Suprapubic skin (tissue), 4 donors: ENCODE measurements around the gene ABCA6.

Source experiments
- EP300 ChIP-seq: sonication (generic); formaldehyde crosslinking; IDR thresholded peaks from one replicate; pipeline ENCODE4 v1.6.1; 2017; ENCODE audit warnings: antibody characterized with exemption
- POLR2A ChIP-seq, 2 donors: fragments of 450-650 bp; IDR thresholded peaks; one replicate each; pipeline ENCODE4 v1.6.1; 2017; ENCODE audit warnings: antibody characterized with exemption in 2 of 2, mild to moderate bottlenecking in 2 of 2, moderate library complexity in 2 of 2
- POLR2AphosphoS5 ChIP-seq, 3 donors: sonication (generic); formaldehyde crosslinking; IDR thresholded peaks; one replicate each; pipeline ENCODE4 v1.6.1; 2017; ENCODE audit warnings: antibody characterized with exemption in 3 of 3
- TF ChIP-seq, protein P1 (sequence below), 2 donors: fragments of 200-600 bp in 1 of 2; fragments of 450-650 bp in 1 of 2; sonication (generic) in 1 of 2; IDR thresholded peaks; one replicate each; pipeline ENCODE4 v1.5.1; 2016 to 2019; ENCODE audit warnings: antibody characterized with exemption in 2 of 2, mild to moderate bottlenecking in 1 of 2, moderate library complexity in 1 of 2

DNA sequence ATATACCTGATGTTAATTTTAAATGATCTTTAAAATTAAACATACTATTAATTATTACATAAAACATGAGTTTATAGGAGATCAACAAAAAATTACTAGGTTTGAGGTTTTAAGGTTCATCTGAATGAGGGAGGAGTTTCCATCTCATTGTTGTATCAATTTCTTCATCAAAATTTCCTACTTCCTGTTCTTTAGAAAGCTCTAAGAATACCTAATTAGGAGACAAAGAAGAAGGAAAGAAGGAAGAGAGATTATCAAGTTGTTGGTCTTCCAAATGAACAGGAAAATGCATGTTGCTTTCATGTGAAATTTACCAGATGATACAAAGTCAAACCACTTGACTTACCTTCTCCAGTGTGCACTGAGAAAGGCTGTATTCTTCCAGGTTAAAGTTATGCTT lies 62.8 kb downstream of the ABCA6 start:
- TF ChIP-seq, protein P1, sequence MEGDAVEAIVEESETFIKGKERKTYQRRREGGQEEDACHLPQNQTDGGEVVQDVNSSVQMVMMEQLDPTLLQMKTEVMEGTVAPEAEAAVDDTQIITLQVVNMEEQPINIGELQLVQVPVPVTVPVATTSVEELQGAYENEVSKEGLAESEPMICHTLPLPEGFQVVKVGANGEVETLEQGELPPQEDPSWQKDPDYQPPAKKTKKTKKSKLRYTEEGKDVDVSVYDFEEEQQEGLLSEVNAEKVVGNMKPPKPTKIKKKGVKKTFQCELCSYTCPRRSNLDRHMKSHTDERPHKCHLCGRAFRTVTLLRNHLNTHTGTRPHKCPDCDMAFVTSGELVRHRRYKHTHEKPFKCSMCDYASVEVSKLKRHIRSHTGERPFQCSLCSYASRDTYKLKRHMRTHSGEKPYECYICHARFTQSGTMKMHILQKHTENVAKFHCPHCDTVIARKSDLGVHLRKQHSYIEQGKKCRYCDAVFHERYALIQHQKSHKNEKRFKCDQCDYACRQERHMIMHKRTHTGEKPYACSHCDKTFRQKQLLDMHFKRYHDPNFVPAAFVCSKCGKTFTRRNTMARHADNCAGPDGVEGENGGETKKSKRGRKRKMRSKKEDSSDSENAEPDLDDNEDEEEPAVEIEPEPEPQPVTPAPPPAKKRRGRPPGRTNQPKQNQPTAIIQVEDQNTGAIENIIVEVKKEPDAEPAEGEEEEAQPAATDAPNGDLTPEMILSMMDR (IDR thresholded peaks at IDR 0.05), result no peak
- no peak for TF ChIP-seq POLR2A (IDR thresholded peaks at IDR 0.05)
- TF ChIP-seq POLR2AphosphoS5 (IDR thresholded peaks at IDR 0.05), result no peak
- TF ChIP-seq EP300, result no peak
